Fibroblast of upper back skin (primary cell): ENCODE measurements around the gene PDE3B.
"Not testable (repeated sequence)": the region's sequence is repeated elsewhere in the genome, so short reads cannot be mapped to it uniquely, and the experiment has no call there.

ENCODE experiments used
- DNase-seq: peaks from one replicate; pipeline ENCODE4 v3.0.0-alpha.2; 2013

Gene PDE3B

DNA sequence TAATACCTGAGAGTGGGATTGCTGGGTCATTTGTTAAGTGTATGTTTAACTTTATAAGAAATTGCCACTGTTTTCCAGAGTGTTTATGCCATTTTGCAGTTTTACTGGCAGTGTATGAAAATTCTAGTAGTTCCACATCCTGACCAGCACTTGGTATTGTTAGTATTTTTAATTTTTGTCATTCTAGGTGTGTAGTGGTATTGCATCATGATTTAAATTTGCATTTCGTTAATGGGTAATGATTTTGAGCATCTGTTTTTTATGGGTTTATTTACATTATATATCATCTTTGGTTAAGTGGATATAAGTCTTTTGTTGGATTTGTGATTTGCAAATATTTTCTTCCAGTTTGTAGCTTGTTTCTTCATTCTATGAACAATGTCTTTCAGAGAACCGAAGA, 34.7 kb downstream of the PDE3B start:
- DNase-seq: no peak

DNA sequence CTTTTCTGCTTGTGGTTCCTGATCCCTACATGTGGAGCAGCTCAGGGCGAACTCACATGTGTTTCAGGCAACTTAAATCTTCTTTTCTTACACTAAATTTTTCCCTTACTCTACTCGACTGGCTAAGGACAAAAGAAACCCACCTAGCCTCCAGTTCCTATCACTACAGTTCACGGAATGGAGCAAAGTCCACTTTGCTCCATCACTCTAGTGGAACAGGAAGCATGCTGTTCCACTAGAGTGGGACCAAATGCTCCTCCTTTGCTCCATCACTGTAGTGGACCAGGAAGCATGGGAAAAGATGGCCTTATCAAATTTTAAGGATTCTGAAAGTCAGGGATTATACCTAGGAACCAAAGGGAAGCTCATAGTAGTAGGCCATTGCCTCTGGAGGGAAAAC, 36.1 kb downstream of the PDE3B start:
- no peak for DNase-seq

DNA sequence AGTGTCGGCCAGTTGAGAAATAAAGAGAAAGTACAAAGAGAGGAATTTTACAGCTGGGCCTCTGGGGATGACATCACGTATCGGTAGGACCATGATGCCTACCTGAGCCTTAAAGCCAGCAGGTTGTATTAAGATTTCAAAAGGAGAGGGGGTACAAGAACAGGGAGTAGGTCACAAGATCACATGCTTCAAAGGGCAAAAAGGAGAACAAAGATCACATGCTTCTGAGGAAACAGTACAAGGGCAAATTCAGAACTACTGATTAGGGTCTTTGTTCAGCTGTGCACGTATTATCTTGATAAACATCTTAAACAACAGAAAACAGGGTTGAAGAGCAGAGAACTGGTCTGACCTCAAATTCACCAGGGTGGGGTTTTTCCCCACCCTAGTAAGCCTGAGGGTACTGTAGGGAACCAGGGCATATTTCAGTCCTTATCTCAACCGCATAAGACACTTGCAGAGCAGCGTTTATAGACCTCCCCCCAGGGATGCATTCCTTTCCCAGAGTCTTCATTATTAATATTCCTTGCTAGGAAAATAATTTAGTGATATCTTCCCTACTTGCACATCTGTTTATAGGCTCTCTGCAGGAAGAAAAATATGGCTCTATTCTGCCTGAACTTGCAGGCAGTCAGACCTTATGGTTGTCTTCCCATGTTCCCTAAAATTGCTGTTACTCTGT, 40.8 kb downstream of the PDE3B start:
- DNase-seq: not testable (repeated sequence)

DNA sequence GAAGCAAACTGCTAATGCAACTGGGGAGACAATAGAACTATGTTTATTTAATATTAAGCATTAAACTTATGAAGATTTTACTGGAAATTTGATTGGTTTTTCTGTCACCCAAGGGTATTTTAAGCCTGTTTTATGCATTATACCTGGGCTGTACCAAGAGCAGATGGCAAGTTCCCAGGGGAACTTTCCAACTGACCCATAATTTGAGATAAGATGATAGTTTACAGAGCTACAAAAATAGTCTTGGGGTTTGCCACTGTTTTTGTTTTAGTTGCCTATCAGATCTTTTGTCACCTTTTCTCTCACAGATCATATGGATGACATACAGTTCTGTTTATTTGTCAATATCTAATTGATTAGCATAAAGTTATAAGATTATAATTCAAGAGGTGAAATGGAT, 43.9 kb downstream of the PDE3B start:
- no peak for DNase-seq

DNA sequence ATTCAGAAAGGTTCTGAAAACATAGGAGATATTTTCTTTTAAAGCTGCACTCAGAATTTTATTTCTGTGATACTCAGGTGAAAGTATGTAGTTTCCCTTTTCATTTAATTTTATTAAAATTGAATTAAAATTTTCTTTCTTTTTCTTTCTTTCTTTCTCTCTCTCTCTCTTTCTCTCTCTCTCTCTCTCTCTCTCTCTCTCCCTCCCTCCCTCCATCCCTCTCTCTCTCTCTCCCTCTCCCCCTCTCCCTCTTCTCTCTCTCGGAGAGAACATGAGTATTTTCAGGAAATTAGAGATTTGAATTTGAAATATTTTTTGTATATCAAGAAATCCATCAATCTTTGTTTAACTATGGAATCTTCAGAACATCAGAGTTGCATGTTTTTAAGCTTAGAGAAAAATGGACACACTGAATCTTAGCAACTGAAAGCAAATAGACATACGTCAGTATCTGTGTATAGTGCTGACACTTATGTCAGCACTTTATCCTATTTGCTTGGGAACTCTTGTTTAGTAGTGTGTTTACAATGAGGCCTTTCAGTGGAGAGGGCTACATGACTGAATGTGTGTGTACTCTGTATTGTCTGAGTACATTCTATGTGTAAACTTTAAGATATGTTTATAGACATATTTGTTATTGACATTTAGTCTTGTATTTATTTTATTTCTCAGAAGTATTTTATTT, 44.5 kb downstream of the PDE3B start:
- DNase-seq: no peak

DNA sequence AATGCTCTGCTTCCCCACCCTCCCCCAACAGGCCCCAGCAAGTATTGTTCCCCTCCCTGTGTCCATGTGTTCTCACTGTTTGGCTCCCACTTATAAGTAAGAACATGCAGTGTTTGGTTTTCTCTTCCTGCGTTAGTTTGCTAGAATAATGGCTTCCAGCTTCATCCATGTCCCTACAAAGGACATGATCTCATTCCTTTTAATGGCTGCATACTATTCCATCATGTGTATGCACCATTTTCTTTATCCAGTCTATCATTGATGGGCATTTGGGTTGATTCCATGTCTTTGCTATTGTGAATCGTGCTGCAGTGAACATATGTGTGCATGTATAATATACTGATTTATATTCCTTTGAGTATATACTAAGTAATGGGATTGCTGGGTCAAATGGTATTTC, 52.1 kb downstream of the PDE3B start:
- not testable (repeated sequence) for DNase-seq

DNA sequence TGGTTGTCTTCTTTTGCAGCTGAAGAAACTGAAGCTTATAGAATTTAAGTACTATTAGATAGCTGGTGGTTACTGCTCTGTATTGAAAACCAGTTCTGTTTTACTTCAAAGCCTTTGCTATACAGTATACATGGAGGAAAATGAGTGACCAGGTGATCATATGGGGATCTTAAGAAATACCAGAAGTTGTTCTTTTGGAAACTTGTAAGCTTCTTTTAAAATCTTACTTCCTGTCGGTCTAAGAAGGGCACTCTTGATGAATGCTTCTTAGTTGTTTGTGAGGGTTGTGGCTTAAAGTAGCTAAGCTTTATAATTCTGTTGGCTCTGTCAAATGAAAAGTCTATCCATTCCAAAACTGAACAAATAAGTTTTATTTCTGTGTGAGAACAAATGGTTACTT, 55.2 kb downstream of the PDE3B start:
- no peak for DNase-seq

DNA sequence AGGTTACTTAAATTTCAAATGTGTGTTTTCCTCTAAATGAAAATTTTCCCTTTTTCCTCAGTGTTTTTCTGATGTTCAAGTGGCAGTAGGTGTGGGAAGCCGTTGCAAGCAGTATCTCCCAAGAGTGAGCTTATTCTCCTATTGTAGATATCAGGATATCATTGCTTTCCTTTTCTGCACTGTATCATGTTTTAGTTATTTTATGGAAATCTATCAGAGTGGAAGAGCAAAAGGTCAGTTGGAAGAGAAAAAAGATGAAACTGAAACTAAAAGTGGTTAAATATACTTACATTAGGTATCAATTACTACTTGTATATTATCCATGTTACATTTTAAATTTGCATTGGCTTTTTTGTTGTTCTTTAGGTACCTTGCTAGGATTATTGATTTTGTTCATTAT, 57.0 kb downstream of the PDE3B start:
- no peak for DNase-seq

DNA sequence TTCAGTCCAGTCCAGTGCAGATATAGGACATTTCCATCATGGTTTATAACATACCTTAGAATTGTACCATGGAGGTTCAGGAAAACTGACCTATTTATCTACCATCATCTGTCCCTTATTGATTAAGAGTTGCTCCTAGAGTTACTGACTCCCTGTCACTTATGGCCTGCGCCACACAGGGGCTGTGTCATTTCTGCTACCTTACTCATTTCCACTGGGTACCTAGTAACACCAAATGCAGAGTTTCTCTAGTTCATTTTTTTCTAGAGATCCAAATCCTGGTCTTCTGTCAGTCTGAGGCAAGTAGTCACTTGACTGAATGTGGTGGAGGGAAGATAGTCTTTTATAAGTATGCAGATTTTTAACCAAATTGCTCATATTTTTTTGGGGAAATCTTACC, 59.2 kb downstream of the PDE3B start:
- DNase-seq: no peak

DNA sequence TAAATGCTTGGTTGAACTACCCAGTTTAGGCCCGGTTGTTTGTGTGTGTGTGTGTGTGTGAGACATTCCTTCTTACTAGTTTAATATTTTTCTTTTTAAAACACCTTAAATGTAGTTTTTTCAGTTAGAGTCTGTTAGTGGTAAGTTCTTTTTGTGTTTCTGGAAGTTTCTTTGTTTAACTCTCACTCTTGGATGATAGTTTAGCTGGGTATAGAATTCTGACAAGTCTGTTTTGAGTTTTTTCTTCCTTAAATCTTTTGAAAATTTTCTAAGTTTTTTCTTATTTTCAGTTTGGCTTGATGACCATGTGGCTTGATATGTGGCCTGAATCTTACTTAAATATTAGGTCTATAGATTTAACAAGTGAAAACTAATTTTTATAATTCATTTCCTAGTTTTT, 60.1 kb downstream of the PDE3B start:
- no peak for DNase-seq

DNA sequence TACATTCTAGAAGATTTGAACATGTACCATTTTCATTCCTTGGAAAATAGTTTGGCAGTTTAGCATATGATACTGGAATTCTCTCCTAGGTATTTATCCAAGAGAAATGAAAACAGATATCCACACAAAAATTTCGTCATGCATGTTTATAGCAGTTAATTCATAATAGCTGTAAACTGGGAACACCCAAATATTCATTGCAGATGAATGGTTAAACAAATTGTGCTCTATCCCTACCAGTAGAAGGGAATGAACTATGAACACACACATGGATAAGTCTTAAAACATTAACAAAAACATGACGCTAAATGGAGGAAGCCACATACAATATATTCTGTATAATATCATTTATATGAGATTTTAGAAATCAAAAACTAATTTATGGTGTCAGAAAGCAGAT, 61.5 kb downstream of the PDE3B start:
- no peak for DNase-seq

DNA sequence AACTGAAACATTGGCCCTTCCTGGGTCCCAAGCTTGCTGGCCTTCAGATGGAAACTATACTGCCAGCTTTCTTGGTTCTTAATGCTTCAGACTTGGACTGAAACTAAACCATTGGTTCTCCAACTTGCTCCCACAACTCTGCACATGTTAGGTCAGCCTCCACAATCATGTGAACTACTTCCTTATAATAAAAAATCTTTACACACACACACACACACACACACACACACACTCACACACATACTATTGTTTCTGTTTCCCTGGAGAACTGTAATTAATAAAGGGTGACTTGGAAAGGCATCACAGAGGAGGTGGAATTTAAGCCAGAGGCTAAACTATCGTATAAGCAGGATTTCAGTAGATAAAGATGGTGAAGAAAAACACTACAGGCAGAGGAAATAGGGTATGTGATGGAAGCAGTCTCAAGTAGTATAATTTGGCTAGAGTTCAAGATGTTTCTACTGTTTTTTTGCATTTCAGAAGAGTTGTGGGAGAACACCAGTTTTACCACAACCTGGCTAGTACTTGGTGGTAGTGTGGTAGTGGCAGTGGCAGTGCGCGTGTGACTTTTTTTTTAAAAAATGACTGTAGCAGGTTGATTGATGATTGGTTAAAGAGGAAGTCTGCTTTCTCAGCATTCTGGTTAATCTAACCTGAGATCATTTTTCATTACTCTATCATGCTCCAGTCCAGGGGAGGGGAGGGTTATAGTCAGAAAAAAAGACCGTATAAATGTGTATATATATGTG, 70.1 kb downstream of the PDE3B start:
- no peak for DNase-seq

DNA sequence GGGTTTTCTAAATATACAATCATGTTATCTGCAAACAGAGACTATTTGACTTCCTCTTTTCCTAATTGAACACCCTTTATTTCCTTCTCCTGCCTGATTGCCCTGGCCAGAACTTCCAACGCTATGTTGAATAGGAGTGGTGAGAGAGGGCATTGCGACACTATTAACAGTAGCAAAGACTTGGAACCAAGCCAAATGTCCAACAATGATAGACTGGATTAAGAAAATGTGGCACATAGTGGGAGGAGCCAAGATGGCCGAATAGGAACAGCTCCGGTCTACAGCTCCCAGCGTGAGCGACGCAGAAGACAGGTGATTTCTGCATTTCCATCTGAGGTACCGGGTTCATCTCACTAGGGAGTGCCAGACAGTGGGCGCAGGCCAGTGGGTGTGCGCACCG, 72.1 kb downstream of the PDE3B start:
- not testable (repeated sequence) for DNase-seq

DNA sequence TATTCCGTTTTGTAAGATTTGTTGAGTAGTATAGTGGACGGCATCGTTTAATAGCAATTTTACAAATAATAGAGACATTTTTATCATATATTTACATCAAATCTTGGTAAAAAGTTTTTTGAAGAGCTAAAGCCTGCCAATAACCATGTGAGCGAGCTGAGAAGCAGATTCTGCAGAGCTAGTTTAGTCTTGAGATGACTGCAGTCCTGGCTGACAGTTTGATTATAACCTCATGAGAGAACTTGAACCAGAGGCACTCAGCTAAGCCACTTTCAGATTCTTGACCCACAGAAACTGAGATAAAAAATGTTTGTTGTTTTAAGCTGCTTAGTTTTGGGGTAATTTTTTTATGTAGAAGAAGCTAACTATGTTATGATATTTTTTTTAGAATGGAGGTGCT, 78.9 kb downstream of the PDE3B start:
- DNase-seq: no peak

DNA sequence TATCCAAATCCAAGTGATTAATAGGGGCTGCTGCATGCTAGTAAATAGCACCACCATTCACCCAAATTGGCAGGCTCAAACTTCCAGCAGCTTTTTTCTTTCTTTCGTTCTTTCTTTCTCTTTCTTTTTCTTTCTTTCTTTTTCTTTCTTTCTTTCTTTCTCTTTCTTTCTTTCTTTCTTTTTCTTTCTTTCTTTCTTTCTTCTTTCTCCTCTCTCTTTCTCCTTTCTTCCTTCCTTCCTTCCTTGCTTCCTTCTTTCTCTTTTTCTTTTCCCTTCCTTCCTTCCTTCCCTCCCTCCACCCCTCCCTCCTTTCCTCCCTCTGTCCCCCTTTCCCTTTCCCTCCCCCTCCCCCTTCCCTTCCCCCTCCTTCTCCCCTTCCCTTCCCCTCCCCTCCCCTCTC, 81.5 kb downstream of the PDE3B start:
- DNase-seq: no peak

DNA sequence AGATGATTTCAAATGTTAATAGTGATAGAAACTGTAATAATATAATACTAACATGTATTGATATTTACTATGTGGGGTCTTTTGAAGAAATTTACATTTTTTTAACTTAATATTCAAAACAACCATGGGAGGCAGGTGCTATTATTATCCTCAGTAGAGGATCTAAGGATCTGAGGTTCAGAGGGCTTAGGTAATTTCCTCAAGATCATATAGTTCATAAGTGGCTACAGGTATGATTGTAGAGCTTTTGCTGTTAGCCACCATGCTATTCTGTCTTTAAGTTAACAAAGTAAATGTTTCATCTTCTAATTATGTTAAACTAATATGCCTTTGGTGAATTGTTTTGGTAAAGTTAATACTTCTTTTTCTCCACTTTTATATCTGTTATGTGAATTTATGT, 83.6 kb downstream of the PDE3B start:
- no peak for DNase-seq

DNA sequence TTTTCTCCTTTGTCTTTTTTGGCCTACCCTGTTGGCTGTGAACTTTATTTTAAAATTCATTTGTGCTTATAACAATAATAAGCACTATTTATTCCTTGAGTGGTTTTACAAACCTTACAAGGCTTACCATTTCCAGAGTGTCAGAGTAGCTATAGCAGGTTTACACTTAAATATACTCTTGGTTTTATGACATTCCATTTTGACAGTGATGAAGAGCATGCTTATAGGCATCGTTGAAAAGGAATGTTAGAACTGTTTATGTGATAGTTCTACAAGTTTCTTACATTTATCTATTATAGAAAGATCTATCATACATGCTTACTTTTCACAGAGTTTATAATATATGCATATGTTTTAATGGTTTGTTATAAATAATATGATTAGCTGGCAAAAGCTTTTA, 84.1 kb downstream of the PDE3B start:
- no peak for DNase-seq

DNA sequence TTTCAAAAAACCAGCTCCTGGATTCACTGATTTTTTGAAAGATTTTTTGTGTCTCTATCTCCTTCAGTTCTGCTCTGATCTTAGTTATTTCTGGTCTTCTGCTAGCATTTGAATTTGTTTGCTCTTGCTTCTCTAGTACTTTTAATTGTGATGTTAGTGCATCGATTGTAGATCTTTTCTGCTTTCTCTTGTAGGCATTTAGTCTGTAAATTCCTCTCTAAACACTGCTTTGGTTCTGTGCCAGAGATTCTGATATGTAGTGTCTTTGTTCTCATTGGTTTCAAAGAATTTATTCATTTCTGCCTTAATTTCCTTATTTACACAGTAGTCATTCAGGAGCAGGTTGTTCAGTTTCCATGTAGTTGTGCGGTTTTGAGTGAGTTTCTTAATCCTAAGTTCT, 96.9 kb downstream of the PDE3B start:
- DNase-seq: not testable (repeated sequence)

DNA sequence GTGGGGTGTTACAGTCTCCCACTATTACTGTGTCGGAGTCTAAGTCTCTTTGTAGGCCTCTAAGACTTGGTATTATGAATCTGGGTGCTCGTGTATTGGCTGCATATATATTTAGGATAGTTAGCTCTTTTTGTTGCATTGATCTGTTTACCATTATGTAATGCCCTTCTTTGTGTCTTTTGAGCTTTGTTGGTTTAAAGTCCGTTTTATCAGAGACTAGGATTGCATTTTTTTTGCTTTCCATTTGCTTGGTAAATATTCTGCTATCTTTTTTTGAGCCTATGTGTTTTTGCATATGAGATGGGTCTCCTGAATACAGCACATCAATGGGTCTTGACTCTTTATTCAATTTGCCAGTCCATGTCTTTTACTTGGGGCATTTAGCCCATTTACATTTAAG, 97.6 kb downstream of the PDE3B start:
- no peak for DNase-seq

DNA sequence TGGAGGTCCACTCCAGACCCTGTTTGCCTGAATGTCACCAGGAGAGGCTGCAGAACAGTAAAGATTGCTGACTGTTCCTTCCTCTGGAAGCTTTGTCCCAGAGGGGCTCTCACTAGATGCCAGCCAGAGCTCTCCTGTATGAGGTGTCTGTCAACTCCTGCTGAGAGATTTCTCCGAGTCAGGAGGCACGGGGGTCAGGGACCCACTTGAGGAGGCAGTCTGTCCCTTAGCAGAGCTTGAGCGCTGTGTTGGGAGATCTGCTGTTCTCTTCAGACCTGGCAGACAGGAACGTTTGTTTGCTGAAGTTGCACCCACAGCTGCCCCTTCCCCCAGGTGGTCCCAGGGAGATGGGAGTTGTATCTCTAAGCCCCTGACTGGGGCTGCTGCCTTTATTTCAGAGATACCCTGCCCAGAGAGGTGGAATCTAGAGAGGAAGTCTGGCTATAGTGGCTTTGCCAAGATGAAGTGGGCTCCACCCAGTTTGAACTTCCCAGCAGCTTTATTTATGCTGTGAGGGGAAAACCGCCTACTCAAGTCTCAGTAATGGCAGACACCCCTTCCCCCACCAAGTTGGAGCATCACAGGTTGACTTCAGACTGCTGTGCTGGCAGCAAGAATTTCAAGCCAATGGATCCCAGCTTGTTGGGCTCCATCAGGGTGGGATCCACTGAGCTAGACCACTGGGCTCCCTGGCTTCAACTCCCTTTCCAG, 99.4 kb downstream of the PDE3B start:
- DNase-seq: no peak

DNA sequence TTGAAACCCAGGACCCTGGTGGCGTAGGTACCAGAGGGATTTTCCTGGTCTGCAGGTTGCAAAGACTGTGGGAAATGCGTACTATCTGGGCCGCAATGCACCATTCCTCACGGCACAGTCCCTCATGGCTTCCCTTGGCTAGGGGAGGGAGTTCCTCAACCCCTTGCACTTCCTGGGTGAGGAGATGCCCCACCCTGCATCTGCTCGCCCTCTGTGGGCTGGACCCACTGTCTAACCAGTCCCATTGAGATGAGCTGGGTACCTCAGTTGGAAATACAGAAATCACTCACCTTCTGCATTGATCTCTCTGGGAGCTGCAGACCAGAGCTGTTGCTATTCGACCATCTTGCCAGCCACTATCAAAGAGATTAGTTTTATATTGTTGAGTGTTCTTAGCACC, 100.1 kb downstream of the PDE3B start:
- DNase-seq: not testable (repeated sequence)

DNA sequence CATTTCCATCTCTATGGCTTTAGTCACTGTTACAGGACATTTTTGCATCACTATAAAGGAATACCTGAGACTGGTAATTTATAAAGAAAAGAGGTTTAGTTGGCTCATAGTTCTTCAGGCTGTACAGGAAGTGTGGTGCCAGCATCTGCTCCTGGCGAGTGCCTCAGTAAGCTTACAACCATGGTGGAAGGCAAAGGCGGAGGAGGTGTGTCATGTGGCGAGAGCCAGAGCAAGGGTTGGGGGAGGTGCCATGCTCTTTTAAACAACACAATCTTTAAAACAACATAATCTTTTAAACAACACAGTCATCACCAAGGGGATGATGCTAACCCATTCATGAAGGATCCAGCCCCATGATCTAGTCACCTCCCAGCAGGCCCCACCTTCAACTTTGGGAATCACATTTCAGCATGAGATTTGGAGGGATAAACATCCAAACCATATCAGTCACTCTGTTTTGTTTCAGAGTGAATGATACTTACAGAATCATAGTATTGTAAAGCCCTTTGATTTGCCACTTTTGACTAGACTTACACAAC, 103.3 kb downstream of the PDE3B start:
- DNase-seq: no peak

DNA sequence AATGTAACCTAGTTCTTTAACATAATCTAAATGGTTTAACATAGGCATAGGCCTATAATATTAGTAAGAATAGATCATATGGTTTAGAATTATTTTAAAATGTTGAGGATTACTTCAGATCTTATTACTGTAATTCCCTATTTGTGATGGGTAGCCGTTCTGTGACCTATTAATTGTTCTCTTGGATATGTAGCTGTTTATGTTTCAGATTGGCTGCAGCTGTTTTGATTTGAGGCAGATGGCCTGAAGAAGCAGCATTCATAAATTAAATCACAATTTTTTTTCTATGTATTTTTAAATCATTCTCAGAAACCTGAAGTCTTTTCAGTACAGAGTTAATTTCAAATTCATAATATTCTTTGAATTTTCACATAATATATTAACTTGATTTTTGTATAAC, 104.5 kb downstream of the PDE3B start:
- no peak for DNase-seq
